CD4-positive, alpha-beta T cell treated with Interleukin-17A for 4 hours (primary cell): ENCODE data around the gene RFXAP.
"Not testable (repeated sequence)": the region's sequence is repeated elsewhere in the genome, so short reads cannot be mapped to it uniquely, and the experiment has no call there.

Source experiments
- DNase-seq: peaks from one replicate; pipeline ENCODE4 v3.0.0-alpha.2; 2020; ENCODE audit warnings: mixed read lengths

Gene RFXAP

GRCh38 chr13:36818804-36819738 lies at the start of gene RFXAP:
Gene RFXAP (plus strand): TSS chr13:36819222. CDS start chr13:36819358, 136 bp downstream.
- peak; percentile 96 for DNase-seq

GRCh38 chr13:36769545-36769944 lies 49.5 kb upstream of the RFXAP start:
- DNase-seq, result no peak

GRCh38 chr13:36770741-36771140 lies 48.3 kb upstream of the RFXAP start:
- no peak for DNase-seq

- no peak for DNase-seq
These were observed 46.2 kb upstream of the RFXAP start for GRCh38 chr13:36772853-36773252.

- no peak for DNase-seq
These were observed 44.1 kb upstream of the RFXAP start for GRCh38 chr13:36774931-36775330.

- no peak for DNase-seq
These were observed 42.8 kb upstream of the RFXAP start for GRCh38 chr13:36776175-36776574.

GRCh38 chr13:36778083-36778671 lies 40.8 kb upstream of the RFXAP start:
- DNase-seq, result no peak

- no peak for DNase-seq
These were observed 35.1 kb upstream of the RFXAP start for GRCh38 chr13:36783890-36784289.

- DNase-seq, result not testable (repeated sequence)
These were observed 32.8 kb upstream of the RFXAP start for GRCh38 chr13:36786175-36786574.

GRCh38 chr13:36787181-36787580 lies 31.8 kb upstream of the RFXAP start:
- DNase-seq, result no peak

GRCh38 chr13:36788276-36788675 lies 30.7 kb upstream of the RFXAP start:
- DNase-seq, result no peak

GRCh38 chr13:36789061-36789460 lies 30.0 kb upstream of the RFXAP start:
- no peak for DNase-seq

- no peak for DNase-seq
These were observed 29.3 kb upstream of the RFXAP start for GRCh38 chr13:36789730-36790129.

GRCh38 chr13:36794706-36795105 lies 24.3 kb upstream of the RFXAP start:
- no peak for DNase-seq

- DNase-seq, result no peak
These were observed 23.6 kb upstream of the RFXAP start for GRCh38 chr13:36795463-36795862.

GRCh38 chr13:36796052-36796451 lies 23.0 kb upstream of the RFXAP start:
- DNase-seq, result no peak

- no peak for DNase-seq
These were observed 18.0 kb upstream of the RFXAP start for GRCh38 chr13:36801035-36801434.

GRCh38 chr13:36804588-36804987 lies 14.4 kb upstream of the RFXAP start:
- DNase-seq, result no peak

- DNase-seq, result no peak
These were observed 12.9 kb upstream of the RFXAP start for GRCh38 chr13:36806102-36806501.

- no peak for DNase-seq
These were observed 11.4 kb upstream of the RFXAP start for GRCh38 chr13:36807616-36808015.

GRCh38 chr13:36813225-36813624 lies 5.8 kb upstream of the RFXAP start:
- DNase-seq, result no peak

GRCh38 chr13:36814465-36814864 lies 4.6 kb upstream of the RFXAP start:
- DNase-seq, result no peak

- no peak for DNase-seq
These were observed 4.0 kb upstream of the RFXAP start for GRCh38 chr13:36815062-36815461.
